ENCODE results near the gene PRF1. TPM values are rescaled to one million over a fixed set of nuclear protein-coding genes. Genes with fewer than 3 reads are reported as not detected.

PRF1 gene
- total and polyA plus RNA-seq, 4 donors = 2.5 to 3.1 (median 2.8) TPM

DNA sequence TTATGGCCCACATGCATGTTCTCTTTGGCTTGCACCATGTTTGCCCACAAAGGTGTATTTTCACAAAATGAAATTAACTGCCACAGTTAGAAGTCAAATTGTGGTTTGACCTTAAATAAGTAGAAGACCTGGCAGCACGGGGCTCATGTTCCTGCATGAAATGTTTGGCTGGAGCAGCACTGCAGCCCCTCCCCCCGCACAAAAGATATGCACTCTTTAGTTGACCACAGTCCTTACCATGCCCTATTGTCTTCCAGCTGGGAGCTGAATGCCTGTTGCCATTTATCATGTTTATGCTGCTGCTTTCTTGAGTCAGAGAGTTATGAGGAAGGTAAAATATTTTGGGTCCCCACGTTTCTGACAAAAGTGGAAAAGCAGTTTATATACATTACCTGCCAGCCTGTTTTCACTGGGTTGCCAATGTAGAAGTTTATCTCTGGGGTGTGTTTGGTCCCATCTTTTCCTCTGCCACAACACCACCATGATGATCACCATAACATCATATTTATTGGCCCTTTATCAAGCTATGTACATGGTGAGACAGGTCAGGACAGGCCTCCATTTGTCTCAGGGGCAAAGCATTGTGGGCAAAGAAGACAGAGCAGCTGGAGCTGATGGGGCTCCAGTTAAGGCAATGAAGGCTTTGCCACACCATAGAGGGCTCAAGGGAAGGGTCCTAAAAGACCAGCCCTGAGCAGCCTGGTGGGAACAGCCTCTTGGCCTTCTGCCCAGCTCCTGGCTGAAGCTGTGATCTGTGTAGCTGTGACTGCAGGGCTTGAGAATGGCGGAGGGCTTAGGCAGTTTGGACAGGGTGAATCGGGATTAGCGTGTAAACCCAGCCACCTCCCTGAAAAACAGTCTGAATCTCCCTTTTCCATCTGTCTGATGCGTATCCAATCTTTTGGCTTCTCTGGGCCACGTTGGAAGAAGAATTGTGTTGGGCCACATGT is 5.4 kb downstream of the PRF1 start (continued):
- TF ChIP-seq, protein P1, sequence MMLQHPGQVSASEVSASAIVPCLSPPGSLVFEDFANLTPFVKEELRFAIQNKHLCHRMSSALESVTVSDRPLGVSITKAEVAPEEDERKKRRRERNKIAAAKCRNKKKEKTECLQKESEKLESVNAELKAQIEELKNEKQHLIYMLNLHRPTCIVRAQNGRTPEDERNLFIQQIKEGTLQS (IDR thresholded peaks at IDR 0.05) = no peak
- TF ChIP-seq FOXA1 (IDR thresholded peaks at IDR 0.05) = no peak
- TF ChIP-seq, protein P2, sequence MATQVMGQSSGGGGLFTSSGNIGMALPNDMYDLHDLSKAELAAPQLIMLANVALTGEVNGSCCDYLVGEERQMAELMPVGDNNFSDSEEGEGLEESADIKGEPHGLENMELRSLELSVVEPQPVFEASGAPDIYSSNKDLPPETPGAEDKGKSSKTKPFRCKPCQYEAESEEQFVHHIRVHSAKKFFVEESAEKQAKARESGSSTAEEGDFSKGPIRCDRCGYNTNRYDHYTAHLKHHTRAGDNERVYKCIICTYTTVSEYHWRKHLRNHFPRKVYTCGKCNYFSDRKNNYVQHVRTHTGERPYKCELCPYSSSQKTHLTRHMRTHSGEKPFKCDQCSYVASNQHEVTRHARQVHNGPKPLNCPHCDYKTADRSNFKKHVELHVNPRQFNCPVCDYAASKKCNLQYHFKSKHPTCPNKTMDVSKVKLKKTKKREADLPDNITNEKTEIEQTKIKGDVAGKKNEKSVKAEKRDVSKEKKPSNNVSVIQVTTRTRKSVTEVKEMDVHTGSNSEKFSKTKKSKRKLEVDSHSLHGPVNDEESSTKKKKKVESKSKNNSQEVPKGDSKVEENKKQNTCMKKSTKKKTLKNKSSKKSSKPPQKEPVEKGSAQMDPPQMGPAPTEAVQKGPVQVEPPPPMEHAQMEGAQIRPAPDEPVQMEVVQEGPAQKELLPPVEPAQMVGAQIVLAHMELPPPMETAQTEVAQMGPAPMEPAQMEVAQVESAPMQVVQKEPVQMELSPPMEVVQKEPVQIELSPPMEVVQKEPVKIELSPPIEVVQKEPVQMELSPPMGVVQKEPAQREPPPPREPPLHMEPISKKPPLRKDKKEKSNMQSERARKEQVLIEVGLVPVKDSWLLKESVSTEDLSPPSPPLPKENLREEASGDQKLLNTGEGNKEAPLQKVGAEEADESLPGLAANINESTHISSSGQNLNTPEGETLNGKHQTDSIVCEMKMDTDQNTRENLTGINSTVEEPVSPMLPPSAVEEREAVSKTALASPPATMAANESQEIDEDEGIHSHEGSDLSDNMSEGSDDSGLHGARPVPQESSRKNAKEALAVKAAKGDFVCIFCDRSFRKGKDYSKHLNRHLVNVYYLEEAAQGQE (IDR thresholded peaks at IDR 0.05) = no peak
- no peak for TF ChIP-seq YY1 (IDR thresholded peaks at IDR 0.05)
- TF ChIP-seq, protein P3, sequence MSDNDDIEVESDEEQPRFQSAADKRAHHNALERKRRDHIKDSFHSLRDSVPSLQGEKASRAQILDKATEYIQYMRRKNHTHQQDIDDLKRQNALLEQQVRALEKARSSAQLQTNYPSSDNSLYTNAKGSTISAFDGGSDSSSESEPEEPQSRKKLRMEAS (IDR thresholded peaks at IDR 0.05) = no peak
- TF ChIP-seq HNF4A (conservative IDR thresholded peaks at IDR 0.05) = no peak

DNA sequence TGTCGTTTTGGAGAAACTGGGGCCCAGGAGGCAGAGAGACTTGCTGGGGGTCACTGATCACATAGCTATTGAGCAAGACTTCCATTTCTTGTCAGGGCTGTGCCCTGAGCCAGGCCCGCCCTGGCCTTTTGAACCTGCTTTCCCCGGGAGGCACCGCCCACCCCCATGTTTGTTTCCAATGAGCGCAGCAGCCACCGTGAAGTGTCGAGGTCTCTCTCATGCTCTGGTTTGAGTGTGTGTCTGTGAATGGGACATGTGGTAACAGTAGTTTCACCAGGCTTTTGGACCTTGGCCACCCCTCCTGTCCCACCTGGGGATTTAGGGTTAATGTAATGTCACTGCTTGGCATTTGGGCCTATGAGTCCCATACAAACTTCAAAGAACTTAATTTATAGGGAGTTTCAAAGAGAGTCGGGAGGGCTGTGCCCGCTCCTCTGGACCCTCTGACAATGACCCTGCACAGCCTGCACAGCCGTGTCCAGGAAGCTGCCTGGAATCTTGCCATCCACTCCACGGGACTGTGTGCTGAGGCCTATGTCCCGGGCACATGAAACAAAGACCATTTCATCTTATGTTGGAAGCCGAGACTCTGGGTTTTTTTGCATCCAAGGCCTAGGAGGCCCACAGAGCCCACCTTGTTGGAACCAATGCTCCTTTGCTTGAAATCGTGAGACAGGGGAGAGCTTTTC is 6.3 kb downstream of the PRF1 start:
- H3K27me3 ChIP-seq (ENCODE audit: control insufficient read depth in 4 of 4, insufficient read depth in 4 of 4, low read length in 3 of 4) = no peaks in the 10 kb centered on the region
- H3K4me3 ChIP-seq (ENCODE audit: low read depth in 1 of 3, low read length in 3 of 3) = no peak overlapping the region
- no peak for TF ChIP-seq FOXA1 (IDR thresholded peaks at IDR 0.05)
- no peak for TF ChIP-seq EGR1 (IDR thresholded peaks at IDR 0.05; ENCODE audit: low read depth in 2 of 2)
- TF ChIP-seq NR2F2 (IDR thresholded peaks at IDR 0.05) = no peak
- TF ChIP-seq, protein P4, sequence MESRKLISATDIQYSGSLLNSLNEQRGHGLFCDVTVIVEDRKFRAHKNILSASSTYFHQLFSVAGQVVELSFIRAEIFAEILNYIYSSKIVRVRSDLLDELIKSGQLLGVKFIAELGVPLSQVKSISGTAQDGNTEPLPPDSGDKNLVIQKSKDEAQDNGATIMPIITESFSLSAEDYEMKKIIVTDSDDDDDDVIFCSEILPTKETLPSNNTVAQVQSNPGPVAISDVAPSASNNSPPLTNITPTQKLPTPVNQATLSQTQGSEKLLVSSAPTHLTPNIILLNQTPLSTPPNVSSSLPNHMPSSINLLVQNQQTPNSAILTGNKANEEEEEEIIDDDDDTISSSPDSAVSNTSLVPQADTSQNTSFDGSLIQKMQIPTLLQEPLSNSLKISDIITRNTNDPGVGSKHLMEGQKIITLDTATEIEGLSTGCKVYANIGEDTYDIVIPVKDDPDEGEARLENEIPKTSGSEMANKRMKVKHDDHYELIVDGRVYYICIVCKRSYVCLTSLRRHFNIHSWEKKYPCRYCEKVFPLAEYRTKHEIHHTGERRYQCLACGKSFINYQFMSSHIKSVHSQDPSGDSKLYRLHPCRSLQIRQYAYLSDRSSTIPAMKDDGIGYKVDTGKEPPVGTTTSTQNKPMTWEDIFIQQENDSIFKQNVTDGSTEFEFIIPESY (IDR thresholded peaks at IDR 0.05) = no peak
- TF ChIP-seq SP1 (IDR thresholded peaks at IDR 0.05) = peak; percentile 54
- no peak for TF ChIP-seq FOXA2 (IDR thresholded peaks at IDR 0.05)
- TF ChIP-seq HNF4A (conservative IDR thresholded peaks at IDR 0.05) = peak; percentile 29 to 45
- TF ChIP-seq, protein P5, sequence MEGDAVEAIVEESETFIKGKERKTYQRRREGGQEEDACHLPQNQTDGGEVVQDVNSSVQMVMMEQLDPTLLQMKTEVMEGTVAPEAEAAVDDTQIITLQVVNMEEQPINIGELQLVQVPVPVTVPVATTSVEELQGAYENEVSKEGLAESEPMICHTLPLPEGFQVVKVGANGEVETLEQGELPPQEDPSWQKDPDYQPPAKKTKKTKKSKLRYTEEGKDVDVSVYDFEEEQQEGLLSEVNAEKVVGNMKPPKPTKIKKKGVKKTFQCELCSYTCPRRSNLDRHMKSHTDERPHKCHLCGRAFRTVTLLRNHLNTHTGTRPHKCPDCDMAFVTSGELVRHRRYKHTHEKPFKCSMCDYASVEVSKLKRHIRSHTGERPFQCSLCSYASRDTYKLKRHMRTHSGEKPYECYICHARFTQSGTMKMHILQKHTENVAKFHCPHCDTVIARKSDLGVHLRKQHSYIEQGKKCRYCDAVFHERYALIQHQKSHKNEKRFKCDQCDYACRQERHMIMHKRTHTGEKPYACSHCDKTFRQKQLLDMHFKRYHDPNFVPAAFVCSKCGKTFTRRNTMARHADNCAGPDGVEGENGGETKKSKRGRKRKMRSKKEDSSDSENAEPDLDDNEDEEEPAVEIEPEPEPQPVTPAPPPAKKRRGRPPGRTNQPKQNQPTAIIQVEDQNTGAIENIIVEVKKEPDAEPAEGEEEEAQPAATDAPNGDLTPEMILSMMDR (IDR thresholded peaks at IDR 0.05; ENCODE audit: low read depth, low read length, missing input control) = no peak
- no peak for TF ChIP-seq GABPA (IDR thresholded peaks at IDR 0.05 in 1 of 2, conservative IDR thresholded peaks at IDR 0.05 in 1 of 2)
- TF ChIP-seq HNF4G (IDR thresholded peaks at IDR 0.05) = no peak
- TF ChIP-seq YY1 (IDR thresholded peaks at IDR 0.05) = no peak
- TF ChIP-seq RXRA (IDR thresholded peaks at IDR 0.05) = peak; percentile 47 to 58
- TF ChIP-seq JUND (IDR thresholded peaks at IDR 0.05) = no peak
- TF ChIP-seq, protein P1 (IDR thresholded peaks at IDR 0.05) = no peak
- TF ChIP-seq, protein P3 (IDR thresholded peaks at IDR 0.05) = no peak
- TF ChIP-seq, protein P2 (IDR thresholded peaks at IDR 0.05) = no peak
- TF ChIP-seq TAF1 (conservative IDR thresholded peaks at IDR 0.05) = no peak
- no peak for TF ChIP-seq RAD21 (IDR thresholded peaks at IDR 0.05)
- no peak overlapping the region for H3K27ac ChIP-seq (ENCODE audit: low read depth in 1 of 2, low read length in 2 of 2)
- 57% methylated on average over 14 of the region's 14 CpGs for WGBS
- no peak overlapping the region for H3K9ac ChIP-seq (ENCODE audit: low read depth in 1 of 2, low read length in 2 of 2)
- no peaks in the 10 kb centered on the region for H3K4me1 ChIP-seq (ENCODE audit: control insufficient read depth in 4 of 4, insufficient read depth in 4 of 4, low read length in 3 of 4)
- DNase-seq (ENCODE audit: low spot score) = peak; percentile 61
- H3K36me3 ChIP-seq (ENCODE audit: control insufficient read depth in 4 of 4, insufficient read depth in 3 of 4, low read depth in 1 of 4, low read length in 3 of 4) = no peaks in the 10 kb centered on the region
- H3K9me3 ChIP-seq (ENCODE audit: control insufficient read depth in 4 of 4, low read length in 3 of 4) = no peaks in the 10 kb centered on the region
